Stimulated activated naive CD8-positive, alpha-beta T cell treated with anti-CD3 and anti-CD28 coated beads, Interleukin-15, Interleukin-2, amounts not matched to agents 100 ng/mL and 50 ng/mL, for 24 hours (primary cell): ENCODE measurements around the gene WDR45B.

Experiments used
- H3K27ac Mint-ChIP-seq: one replicate; pipeline ENCODE4 v1.8.0; 2021; ENCODE audit warnings: mild to moderate bottlenecking, mixed read lengths
- H3K27me3 Mint-ChIP-seq: one replicate; pipeline ENCODE4 v1.8.0; 2021; ENCODE audit warnings: mixed read lengths
- H3K36me3 Mint-ChIP-seq: one replicate; pipeline ENCODE4 v1.8.0; 2021; ENCODE audit warnings: low read depth, mixed read lengths
- H3K4me1 Mint-ChIP-seq: one replicate; pipeline ENCODE4 v1.8.0; 2021; ENCODE audit warnings: low read depth, mixed read lengths
- H3K4me3 Mint-ChIP-seq: one replicate; pipeline ENCODE4 v1.8.0; 2021; ENCODE audit warnings: mild to moderate bottlenecking, mixed read lengths
- H3K9me3 Mint-ChIP-seq: one replicate; pipeline ENCODE4 v1.8.0; 2021; ENCODE audit warnings: mixed read lengths

Gene WDR45B

GRCh38 chr17:82684228-82684841, 36.1 kb upstream of the WDR45B start:
- H3K27me3 Mint-ChIP-seq = no peaks in the 10 kb centered on the region
- no peak overlapping the region for H3K27ac Mint-ChIP-seq
- H3K4me1 Mint-ChIP-seq = no peaks in the 10 kb centered on the region
- H3K4me3 Mint-ChIP-seq = no peak overlapping the region
- peaks cover 4% of the 10 kb centered on the region for H3K36me3 Mint-ChIP-seq
- H3K9me3 Mint-ChIP-seq = peaks cover 3% of the 10 kb centered on the region

- H3K9me3 Mint-ChIP-seq = peaks cover 3% of the 10 kb centered on the region
- H3K4me3 Mint-ChIP-seq = no peak overlapping the region
- no peaks in the 10 kb centered on the region for H3K27me3 Mint-ChIP-seq
- H3K27ac Mint-ChIP-seq = no peak overlapping the region
- H3K4me1 Mint-ChIP-seq = no peaks in the 10 kb centered on the region
- peaks cover 4% of the 10 kb centered on the region for H3K36me3 Mint-ChIP-seq
Observed at GRCh38 chr17:82683534-82683933, 35.3 kb upstream of the WDR45B start.

GRCh38 chr17:82681547-82681946, 33.3 kb upstream of the WDR45B start:
- Mint-ChIP-seq H3K4me1 (no peaks in the 10 kb centered on the region), H3K9me3 (peaks cover 3% of the 10 kb centered on the region), H3K4me3 (no peak overlapping the region), H3K36me3 (peaks cover 4% of the 10 kb centered on the region), H3K27ac (no peak overlapping the region), H3K27me3 (no peaks in the 10 kb centered on the region)

DNA sequence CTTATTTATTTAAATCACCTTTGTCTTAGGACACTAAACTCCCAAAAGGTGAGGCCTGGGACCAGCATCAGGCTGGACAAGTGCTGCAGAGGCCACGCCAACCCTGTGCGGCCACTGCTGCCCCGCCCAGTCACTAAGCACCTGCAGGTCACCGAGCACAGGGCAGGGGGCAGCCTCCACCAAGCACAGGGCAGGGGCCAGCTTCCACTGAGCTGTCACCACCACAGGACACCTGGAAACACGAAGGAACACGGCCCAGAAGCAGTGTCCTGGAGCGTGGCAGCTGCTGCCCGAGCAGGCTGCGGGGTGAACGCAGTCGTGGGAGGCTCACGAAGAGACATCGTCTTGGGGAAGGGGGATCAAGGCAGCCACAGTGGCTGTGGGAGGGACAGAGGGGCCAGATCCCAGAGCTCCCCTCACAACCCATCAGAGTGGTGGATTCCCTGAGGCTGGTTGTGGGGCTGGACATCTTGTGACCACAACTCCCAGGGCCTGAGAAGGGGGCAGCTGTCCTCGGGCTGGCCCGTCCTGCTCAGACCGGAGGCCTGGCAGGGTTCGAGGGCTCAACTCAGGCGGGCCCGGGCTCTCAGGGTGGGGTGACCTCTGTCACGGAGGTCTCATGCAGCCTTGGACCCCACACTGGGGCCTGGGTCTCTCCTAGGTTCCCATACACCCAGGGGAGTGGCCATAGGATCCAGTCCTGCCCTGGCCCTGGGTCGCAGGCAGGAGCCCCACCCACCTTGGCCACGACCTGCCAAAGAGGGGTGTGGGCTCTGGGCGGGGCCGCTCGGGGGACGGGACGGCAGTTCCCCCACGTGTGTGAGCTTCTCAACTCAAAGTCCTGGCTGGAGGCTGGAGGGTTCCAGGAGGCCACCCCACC, 31.6 kb upstream of the WDR45B start:
- peaks cover 4% of the 10 kb centered on the region for H3K36me3 Mint-ChIP-seq
- peaks cover 3% of the 10 kb centered on the region for H3K9me3 Mint-ChIP-seq
- no peaks in the 10 kb centered on the region for H3K4me1 Mint-ChIP-seq
- no peak overlapping the region for H3K27ac Mint-ChIP-seq
- no peaks in the 10 kb centered on the region for H3K27me3 Mint-ChIP-seq
- H3K4me3 Mint-ChIP-seq = no peak overlapping the region

GRCh38 chr17:82678265-82678891, 30.1 kb upstream of the WDR45B start:
- H3K36me3 Mint-ChIP-seq = peaks cover 4% of the 10 kb centered on the region
- H3K9me3 Mint-ChIP-seq = peaks cover 3% of the 10 kb centered on the region
- H3K4me1 Mint-ChIP-seq = no peaks in the 10 kb centered on the region
- H3K27me3 Mint-ChIP-seq = no peaks in the 10 kb centered on the region
- no peak overlapping the region for H3K27ac Mint-ChIP-seq
- H3K4me3 Mint-ChIP-seq = no peak overlapping the region

DNA sequence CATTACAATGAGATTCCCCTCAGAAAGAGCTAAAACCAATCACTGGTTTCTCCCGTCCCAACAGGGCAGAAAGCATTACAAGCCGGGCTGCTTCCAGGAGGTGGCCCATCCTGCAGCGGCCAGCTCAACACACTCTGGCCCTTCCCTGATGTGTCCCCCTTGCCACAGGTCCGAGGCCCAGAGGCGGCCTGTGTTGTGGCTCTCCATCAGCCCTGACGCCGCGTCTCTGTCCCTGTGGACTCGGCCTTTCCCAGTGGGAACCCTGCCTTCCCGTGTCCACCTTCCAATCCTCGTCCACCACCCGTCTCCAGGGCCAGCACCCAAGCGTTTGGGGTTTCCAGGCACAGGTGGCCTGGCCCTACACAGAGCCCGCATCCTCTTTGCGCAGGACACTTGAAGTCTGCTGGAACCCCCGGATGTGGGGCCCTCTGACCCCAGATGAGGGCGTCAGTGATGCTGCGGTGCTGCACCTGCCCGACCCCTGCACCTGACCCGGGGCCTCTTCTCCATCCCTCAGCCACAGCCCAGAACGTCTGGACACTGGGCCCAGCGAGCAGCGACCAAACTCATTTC, 29.2 kb upstream of the WDR45B start:
- Mint-ChIP-seq H3K27me3 (no peaks in the 10 kb centered on the region), H3K4me3 (no peak overlapping the region), H3K36me3 (peaks cover 4% of the 10 kb centered on the region), H3K9me3 (peaks cover 3% of the 10 kb centered on the region), H3K27ac (no peak overlapping the region), H3K4me1 (no peaks in the 10 kb centered on the region)

GRCh38 chr17:82675476-82676245, 27.4 kb upstream of the WDR45B start:
- Mint-ChIP-seq H3K4me1 (no peaks in the 10 kb centered on the region), H3K36me3 (no peaks in the 10 kb centered on the region), H3K9me3 (no peaks in the 10 kb centered on the region), H3K4me3 (no peak overlapping the region), H3K27me3 (no peaks in the 10 kb centered on the region), H3K27ac (no peak overlapping the region)

DNA sequence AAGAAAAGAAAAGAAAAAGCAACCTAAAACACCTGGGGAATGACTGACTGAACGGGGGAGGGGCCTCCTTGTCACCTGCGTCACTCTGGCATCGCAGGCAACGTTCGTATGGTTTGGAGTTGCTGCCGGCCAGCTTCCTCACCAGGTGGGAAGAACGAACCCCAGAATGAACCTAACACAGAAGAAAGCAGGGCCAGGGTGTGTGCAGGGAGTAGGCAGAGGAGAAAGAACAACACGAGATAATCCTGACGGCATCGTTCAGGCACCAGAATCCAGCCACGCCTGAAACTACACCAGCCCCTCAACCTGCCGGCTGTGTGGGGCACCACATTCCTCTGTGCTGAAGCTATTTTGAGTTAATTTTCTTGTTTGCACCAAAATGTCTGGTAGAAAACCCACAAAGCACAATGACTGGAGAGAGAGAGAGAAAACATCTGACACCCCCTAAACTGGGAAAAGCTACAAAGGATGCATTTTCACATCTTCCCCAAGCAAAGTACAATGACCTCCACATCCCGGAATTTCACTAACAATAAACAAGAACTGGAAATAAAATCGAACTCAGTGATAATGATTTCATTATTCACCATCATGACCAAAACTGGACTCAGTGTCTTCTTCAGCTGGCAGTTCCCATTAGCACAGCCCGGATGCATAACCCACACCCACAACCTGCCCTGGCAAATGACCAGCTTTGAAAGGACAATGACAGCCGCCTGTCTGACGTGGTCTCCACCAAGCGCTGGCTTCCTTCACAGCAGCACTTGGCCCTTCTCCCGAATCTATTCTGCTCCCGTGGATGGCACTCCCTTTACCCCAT, 26.6 kb upstream of the WDR45B start:
- Mint-ChIP-seq H3K27me3 (no peaks in the 10 kb centered on the region), H3K4me3 (no peak overlapping the region), H3K4me1 (no peaks in the 10 kb centered on the region), H3K27ac (no peak overlapping the region), H3K9me3 (no peaks in the 10 kb centered on the region), H3K36me3 (no peaks in the 10 kb centered on the region)

GRCh38 chr17:82670661-82671450, 22.6 kb upstream of the WDR45B start:
- no peak overlapping the region for H3K4me3 Mint-ChIP-seq
- H3K9me3 Mint-ChIP-seq = no peaks in the 10 kb centered on the region
- H3K4me1 Mint-ChIP-seq = no peaks in the 10 kb centered on the region
- no peak overlapping the region for H3K27ac Mint-ChIP-seq
- no peaks in the 10 kb centered on the region for H3K27me3 Mint-ChIP-seq
- no peaks in the 10 kb centered on the region for H3K36me3 Mint-ChIP-seq

DNA sequence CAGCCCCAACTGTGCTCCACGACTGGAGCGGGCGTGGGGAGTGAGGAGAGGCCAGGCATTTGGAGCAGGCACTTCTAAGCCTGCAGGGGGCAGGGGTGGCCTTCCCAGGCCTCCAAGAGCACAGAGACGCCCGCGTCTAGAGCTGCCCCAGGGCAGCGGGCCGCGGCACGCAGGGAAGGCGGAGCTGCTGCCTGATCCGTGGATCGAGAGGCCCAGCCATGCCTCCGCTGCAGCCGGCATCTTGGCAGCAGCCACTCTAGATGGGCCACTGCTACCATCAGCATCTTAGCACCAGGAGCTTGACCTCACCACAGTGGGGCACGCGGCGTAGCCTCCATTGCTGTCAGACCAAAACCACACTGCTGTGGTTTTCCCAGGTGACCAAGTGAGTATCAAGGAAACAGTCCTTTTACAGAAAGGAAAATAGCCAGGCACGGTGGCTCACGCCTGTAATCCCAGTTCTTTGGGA, 20.4 kb upstream of the WDR45B start:
- Mint-ChIP-seq H3K27me3 (no peaks in the 10 kb centered on the region), H3K4me3 (no peak overlapping the region), H3K27ac (no peak overlapping the region), H3K36me3 (no peaks in the 10 kb centered on the region), H3K4me1 (no peaks in the 10 kb centered on the region), H3K9me3 (no peaks in the 10 kb centered on the region)

GRCh38 chr17:82668024-82668630, 19.9 kb upstream of the WDR45B start:
- Mint-ChIP-seq H3K27ac (no peak overlapping the region), H3K36me3 (no peaks in the 10 kb centered on the region), H3K27me3 (no peaks in the 10 kb centered on the region), H3K9me3 (no peaks in the 10 kb centered on the region), H3K4me3 (no peak overlapping the region), H3K4me1 (no peaks in the 10 kb centered on the region)

DNA sequence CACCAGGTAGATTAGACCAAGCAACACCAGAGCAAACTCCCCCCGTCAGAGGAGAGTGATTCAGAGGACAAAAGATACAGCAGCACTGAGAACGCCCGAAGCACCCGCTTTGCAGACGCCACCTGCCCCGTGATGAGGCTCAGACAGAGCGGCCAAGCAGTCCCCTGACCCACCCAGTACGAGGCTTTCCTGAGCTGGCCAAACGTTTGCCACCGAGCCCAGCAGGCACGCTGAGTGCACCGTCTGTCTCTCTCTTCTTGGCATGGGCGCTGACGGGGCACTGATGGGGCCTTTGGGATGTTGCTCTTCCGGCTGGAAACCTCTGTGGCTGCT, 19.4 kb upstream of the WDR45B start:
- no peak overlapping the region for H3K27ac Mint-ChIP-seq
- no peaks in the 10 kb centered on the region for H3K4me1 Mint-ChIP-seq
- H3K27me3 Mint-ChIP-seq = no peaks in the 10 kb centered on the region
- H3K36me3 Mint-ChIP-seq = no peaks in the 10 kb centered on the region
- no peak overlapping the region for H3K4me3 Mint-ChIP-seq
- H3K9me3 Mint-ChIP-seq = no peaks in the 10 kb centered on the region
